BE2C (cell line): Measurements from ENCODE around the gene SEPTIN8.

Source experiments
- DNase-seq: peaks from one replicate; pipeline ENCODE4 v3.0.0-alpha.2; 2020
- H3K27me3 ChIP-seq: fragments of 250-450 bp; sonication (Bioruptor Pico); 2 replicates; pipeline ENCODE4 v1.5.1; 2020; ENCODE audit warnings: mild to moderate bottlenecking
- H3K36me3 ChIP-seq: fragments of 250-450 bp; sonication (Bioruptor Pico); 2 replicates; pipeline ENCODE4 v1.5.1; 2020; ENCODE audit warnings: mild to moderate bottlenecking
- H3K4me1 ChIP-seq: fragments of 250-450 bp; sonication (Bioruptor Pico); 2 replicates; pipeline ENCODE4 v1.5.1; 2020
- H3K4me3 ChIP-seq: 2 replicates; pipeline ENCODE4 v1.5.1; 2011; ENCODE audit warnings: low read depth, low read length
- H3K9me3 ChIP-seq: fragments of 250-450 bp; sonication (Bioruptor Pico); 2 replicates; pipeline ENCODE4 v1.5.1; 2020
- TF ChIP-seq, protein P1 (sequence below): IDR thresholded peaks from 2 replicates; pipeline ENCODE4 v1.5.1; 2012; ENCODE audit warnings: mild to moderate bottlenecking, low read depth, low read length

Gene SEPTIN8

GRCh38 chr5:132742158-132742557 is 34.9 kb downstream of the SEPTIN8 start:
- DNase-seq: no peak
- TF ChIP-seq, protein P1, sequence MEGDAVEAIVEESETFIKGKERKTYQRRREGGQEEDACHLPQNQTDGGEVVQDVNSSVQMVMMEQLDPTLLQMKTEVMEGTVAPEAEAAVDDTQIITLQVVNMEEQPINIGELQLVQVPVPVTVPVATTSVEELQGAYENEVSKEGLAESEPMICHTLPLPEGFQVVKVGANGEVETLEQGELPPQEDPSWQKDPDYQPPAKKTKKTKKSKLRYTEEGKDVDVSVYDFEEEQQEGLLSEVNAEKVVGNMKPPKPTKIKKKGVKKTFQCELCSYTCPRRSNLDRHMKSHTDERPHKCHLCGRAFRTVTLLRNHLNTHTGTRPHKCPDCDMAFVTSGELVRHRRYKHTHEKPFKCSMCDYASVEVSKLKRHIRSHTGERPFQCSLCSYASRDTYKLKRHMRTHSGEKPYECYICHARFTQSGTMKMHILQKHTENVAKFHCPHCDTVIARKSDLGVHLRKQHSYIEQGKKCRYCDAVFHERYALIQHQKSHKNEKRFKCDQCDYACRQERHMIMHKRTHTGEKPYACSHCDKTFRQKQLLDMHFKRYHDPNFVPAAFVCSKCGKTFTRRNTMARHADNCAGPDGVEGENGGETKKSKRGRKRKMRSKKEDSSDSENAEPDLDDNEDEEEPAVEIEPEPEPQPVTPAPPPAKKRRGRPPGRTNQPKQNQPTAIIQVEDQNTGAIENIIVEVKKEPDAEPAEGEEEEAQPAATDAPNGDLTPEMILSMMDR: no peak
- H3K4me3 ChIP-seq: no peak overlapping the region
- no peaks in the 10 kb centered on the region for H3K36me3 ChIP-seq
- H3K27me3 ChIP-seq: no peaks in the 10 kb centered on the region; the same call in 1 of the 2 replicates
- H3K4me1 ChIP-seq: no peaks in the 10 kb centered on the region
- H3K9me3 ChIP-seq: no peaks in the 10 kb centered on the region; the same call in 1 of the 2 replicates

DNA sequence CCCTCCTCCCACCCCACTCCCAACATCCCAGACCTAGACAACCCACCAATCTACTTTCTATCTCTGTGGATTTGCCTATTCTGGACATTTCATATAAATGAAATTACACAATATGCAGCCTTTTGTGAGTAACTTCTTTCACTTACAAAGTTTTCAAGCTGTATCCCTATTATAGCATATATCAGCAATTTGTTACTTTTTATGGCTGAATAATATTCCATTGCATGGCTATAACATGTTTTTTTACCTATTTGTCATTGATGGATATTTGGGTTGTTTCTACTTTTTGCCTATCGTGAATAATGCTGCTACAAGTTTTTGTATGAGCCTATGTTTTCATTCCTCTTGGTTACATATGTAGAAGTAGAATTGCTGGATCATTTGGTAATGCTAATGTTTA is 37.8 kb downstream of the SEPTIN8 start:
- H3K27me3 ChIP-seq: no peaks in the 10 kb centered on the region
- TF ChIP-seq, protein P1: no peak
- no peak overlapping the region for H3K4me3 ChIP-seq
- DNase-seq: no peak
- H3K9me3 ChIP-seq: no peaks in the 10 kb centered on the region; the same call in 1 of the 2 replicates
- no peaks in the 10 kb centered on the region for H3K36me3 ChIP-seq
- peaks cover 4% of the 10 kb centered on the region for H3K4me1 ChIP-seq

DNA sequence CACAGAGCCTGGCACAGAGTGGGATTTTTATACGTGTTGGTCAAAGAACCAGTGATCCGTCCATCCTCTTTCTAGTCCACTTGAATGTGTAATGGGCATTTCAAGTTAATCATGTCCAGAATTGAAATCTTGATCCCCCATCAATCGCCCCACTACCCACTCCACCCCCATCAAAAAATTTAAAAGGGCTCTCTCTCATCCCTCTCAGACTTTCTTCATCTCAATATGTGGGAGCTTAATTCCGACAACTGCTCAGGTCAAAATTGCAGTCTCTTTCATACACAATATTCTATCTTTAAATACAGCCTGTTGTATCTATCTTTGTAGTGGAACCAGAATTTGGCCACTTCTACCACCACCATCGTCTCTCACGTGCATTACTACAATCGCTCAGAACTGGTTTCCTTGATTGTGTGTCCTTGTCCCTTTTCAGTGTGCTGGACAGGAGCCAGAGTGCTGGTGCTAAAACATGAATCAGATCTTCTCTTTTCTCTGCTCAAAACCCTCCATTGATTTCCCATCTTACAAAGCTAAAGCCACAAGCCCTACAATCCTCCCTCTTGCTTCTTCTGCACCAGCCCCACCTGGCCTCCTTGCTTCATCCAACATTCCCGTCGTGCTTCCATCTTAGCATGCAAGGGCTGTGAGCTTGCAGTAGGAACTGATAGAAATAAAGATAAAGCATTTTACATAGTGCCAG is 38.9 kb downstream of the SEPTIN8 start:
- TF ChIP-seq, protein P1: no peak
- peak overlapping the region; percentile 87 for H3K4me3 ChIP-seq

GRCh38 chr5:132736853-132737833 is 39.9 kb downstream of the SEPTIN8 start, which contains the start of gene KIF3A:
TSS of gene KIF3A (minus strand) at chr5:132737546. CDS start at chr5:132737419, 127 bp downstream.
- TF ChIP-seq, protein P1: 0 out of 2 replicates have a peak, but pooled peaks have one; percentile 0
- Histone ChIP-seq H3K36me3 (no peaks in the 10 kb centered on the region), H3K9me3 (no peaks in the 10 kb centered on the region), H3K27me3 (no peaks in the 10 kb centered on the region), H3K4me1 (peaks cover 4% of the 10 kb centered on the region), H3K4me3 (peak within 1 kb of the TSS; percentile 87)
- DNase-seq: peak; percentile 98

More for the DNA sequence above, 38.9 kb downstream of the SEPTIN8 start:
- H3K36me3 ChIP-seq: no peaks in the 10 kb centered on the region
- peaks cover 4% of the 10 kb centered on the region for H3K4me1 ChIP-seq
- DNase-seq: no peak
- H3K9me3 ChIP-seq: no peaks in the 10 kb centered on the region; the same call in 1 of the 2 replicates
- no peaks in the 10 kb centered on the region for H3K27me3 ChIP-seq

GRCh38 chr5:132734687-132735086 is 42.4 kb downstream of the SEPTIN8 start:
- no peaks in the 10 kb centered on the region for H3K9me3 ChIP-seq
- H3K4me1 ChIP-seq: peaks cover 4% of the 10 kb centered on the region
- TF ChIP-seq, protein P1: no peak
- DNase-seq: no peak
- H3K27me3 ChIP-seq: no peaks in the 10 kb centered on the region
- H3K36me3 ChIP-seq: no peaks in the 10 kb centered on the region
- H3K4me3 ChIP-seq: no peak overlapping the region
